HG03108 (cell line): ENCODE data around the gene PTPRK.
"Not testable (repeated sequence)": the region's sequence is repeated elsewhere in the genome, so short reads cannot be mapped to it uniquely, and the experiment has no call there.

Experiments used
- ATAC-seq: cut with Tn5 transposase; IDR thresholded peaks from one replicate; pipeline ENCODE4 v1.9.1; 2021; ENCODE audit warnings: moderate library complexity; ENCODE audit not compliant: unreplicated experiment

The PTPRK gene

GRCh38 chr6:128446497-128446896 lies 73.9 kb downstream of the PTPRK start:
- ATAC-seq = no peak

GRCh38 chr6:128443553-128443952 lies 76.8 kb downstream of the PTPRK start:
- ATAC-seq = no peak

GRCh38 chr6:128439627-128440026 lies 80.8 kb downstream of the PTPRK start:
- no peak for ATAC-seq

- ATAC-seq = no peak
Measured at GRCh38 chr6:128438393-128438792, 82.0 kb downstream of the PTPRK start.

- ATAC-seq = no peak
Measured at GRCh38 chr6:128437685-128438084, 82.7 kb downstream of the PTPRK start.

- ATAC-seq = not testable (repeated sequence)
Measured at GRCh38 chr6:128434752-128435151, 85.6 kb downstream of the PTPRK start.

GRCh38 chr6:128432394-128432793 lies 88.0 kb downstream of the PTPRK start:
- no peak for ATAC-seq

- ATAC-seq = no peak
Measured at GRCh38 chr6:128427139-128427538, 93.3 kb downstream of the PTPRK start.

- ATAC-seq = no peak
Measured at GRCh38 chr6:128425856-128426255, 94.5 kb downstream of the PTPRK start.

- no peak for ATAC-seq
Measured at GRCh38 chr6:128422871-128423270, 97.5 kb downstream of the PTPRK start.

GRCh38 chr6:128422200-128422599 lies 98.2 kb downstream of the PTPRK start:
- no peak for ATAC-seq

- ATAC-seq = no peak
Measured at GRCh38 chr6:128421788-128422187, 98.6 kb downstream of the PTPRK start.

GRCh38 chr6:128417698-128418097 lies 102.7 kb downstream of the PTPRK start:
- no peak for ATAC-seq

- no peak for ATAC-seq
Measured at GRCh38 chr6:128415387-128415786, 105.0 kb downstream of the PTPRK start.

- no peak for ATAC-seq
Measured at GRCh38 chr6:128414943-128415342, 105.5 kb downstream of the PTPRK start.

- ATAC-seq = no peak
Measured at GRCh38 chr6:128413291-128413690, 107.1 kb downstream of the PTPRK start.

GRCh38 chr6:128412680-128413079 lies 107.7 kb downstream of the PTPRK start:
- no peak for ATAC-seq

- ATAC-seq = no peak
Measured at GRCh38 chr6:128410584-128410983, 109.8 kb downstream of the PTPRK start.

GRCh38 chr6:128409003-128409402 lies 111.4 kb downstream of the PTPRK start:
- ATAC-seq = no peak

- ATAC-seq = no peak
Measured at GRCh38 chr6:128406453-128406852, 113.9 kb downstream of the PTPRK start.

- no peak for ATAC-seq
Measured at GRCh38 chr6:128403618-128404444, 116.6 kb downstream of the PTPRK start.

- no peak for ATAC-seq
Measured at GRCh38 chr6:128400875-128401274, 119.5 kb downstream of the PTPRK start.

GRCh38 chr6:128397996-128398395 lies 122.4 kb downstream of the PTPRK start:
- ATAC-seq = no peak
